Ishikawa (cell line): Measurements from ENCODE around the gene NOTCH1.

Source experiments
- CEBPB ChIP-seq: IDR thresholded peaks from 2 replicates; pipeline ENCODE4 v1.6.1; 2012
- EGR1 ChIP-seq: IDR thresholded peaks from 2 replicates; pipeline ENCODE4 v1.6.1; 2012
- EP300 ChIP-seq: IDR thresholded peaks from 2 replicates; pipeline ENCODE4 v1.6.1; 2012; ENCODE audit warnings: borderline replicate concordance
- FOXM1 ChIP-seq: IDR thresholded peaks from 2 replicates; pipeline ENCODE4 v1.6.1; 2012; ENCODE audit warnings: low read depth, borderline replicate concordance
- RAD21 ChIP-seq: IDR thresholded peaks from 2 replicates; pipeline ENCODE4 v1.6.1; 2012; ENCODE audit warnings: low read depth
- TAF1 ChIP-seq: IDR thresholded peaks from 2 replicates; pipeline ENCODE4 v1.6.1; 2012; ENCODE audit warnings: low read depth, mild to moderate bottlenecking
- TCF12 ChIP-seq: IDR thresholded peaks from 2 replicates; pipeline ENCODE4 v1.6.1; 2012; ENCODE audit warnings: low read depth
- TEAD4 ChIP-seq: IDR thresholded peaks from 2 replicates; pipeline ENCODE4 v1.6.1; 2012
- TF ChIP-seq, protein P1 (sequence below): IDR thresholded peaks from 2 replicates; pipeline ENCODE4 v1.6.1; 2012

DNA sequence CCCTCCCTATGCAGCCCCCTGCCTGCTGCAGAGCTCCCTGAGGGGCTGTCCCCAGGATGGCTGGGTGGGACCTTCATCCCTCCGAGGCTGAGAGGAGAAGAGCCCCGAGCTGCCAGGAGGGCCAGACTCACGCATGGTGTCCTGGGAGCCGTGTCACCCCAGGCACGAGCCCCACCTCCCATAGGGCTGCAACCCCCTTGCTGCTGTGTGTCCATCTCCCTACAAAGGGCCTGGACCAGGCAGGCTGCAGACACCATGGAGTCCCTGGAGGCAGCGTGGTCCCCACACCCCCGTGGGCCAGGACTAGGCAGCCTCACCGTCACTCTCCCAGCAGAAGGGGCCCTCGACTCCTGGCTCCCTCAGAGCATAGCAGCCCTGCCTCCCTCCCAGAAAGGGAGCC is 51.8 kb downstream of the NOTCH1 start:
- TF ChIP-seq EP300 (no peak), EGR1 (no peak), FOXM1 (no peak), TCF12 (no peak), TAF1 (no peak), RAD21 (no peak), CEBPB (no peak), TEAD4 (no peak)
- TF ChIP-seq, protein P1, sequence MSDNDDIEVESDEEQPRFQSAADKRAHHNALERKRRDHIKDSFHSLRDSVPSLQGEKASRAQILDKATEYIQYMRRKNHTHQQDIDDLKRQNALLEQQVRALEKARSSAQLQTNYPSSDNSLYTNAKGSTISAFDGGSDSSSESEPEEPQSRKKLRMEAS = no peak
